GM19351 (cell line): ENCODE results near the gene DIS3L2.
"Not testable (repeated sequence)": the region's sequence is repeated elsewhere in the genome, so short reads cannot be mapped to it uniquely, and the experiment has no call there.

Source experiments
- ATAC-seq: cut with Tn5 transposase; IDR thresholded peaks from one replicate; pipeline ENCODE4 v1.9.1; 2021; ENCODE audit warnings: mild to moderate bottlenecking, moderate library complexity; ENCODE audit not compliant: unreplicated experiment

Gene DIS3L2

DNA sequence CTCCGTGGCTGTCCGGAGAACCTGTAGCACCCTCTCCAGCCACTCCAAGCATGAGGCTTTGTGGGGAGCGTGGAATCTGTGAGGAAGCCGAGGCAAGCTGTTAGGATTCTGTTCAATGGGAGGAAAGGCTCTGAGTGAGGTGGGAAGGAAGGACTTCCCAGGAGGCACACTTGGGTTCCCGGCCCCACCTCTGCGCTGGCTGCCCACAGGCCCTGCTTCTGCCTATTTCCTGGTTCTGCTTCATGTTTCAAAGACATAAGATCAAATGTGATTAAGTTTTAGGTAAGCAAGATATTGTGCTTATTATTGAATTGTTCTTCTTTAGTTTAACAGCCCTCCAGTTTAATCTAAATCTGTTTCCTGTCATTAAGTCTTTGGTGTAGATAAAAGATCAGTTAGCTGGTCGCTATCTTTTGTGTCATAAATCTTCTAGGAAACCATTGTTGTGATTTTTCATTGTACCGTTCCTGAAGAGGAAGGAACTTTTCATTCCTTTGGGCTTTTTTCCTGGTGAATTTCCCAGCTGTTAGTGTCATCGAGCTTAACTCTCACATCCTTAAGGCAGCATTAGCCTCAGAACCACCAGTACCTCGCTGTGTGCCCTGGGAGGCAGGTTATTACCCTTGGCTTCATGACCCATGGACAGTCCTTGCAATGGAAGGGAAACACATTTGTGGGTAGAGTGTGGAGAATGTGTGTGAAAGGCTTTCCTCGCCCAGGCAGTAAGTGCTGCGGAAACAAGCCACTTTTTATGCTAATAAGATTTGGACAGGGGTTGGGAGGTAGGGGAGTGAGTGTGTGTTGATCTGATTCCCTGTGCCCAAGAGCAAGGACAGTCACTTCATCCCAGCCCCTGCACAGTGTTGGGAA is 355.2 kb downstream of the DIS3L2 start:
- ATAC-seq: no peak

DNA sequence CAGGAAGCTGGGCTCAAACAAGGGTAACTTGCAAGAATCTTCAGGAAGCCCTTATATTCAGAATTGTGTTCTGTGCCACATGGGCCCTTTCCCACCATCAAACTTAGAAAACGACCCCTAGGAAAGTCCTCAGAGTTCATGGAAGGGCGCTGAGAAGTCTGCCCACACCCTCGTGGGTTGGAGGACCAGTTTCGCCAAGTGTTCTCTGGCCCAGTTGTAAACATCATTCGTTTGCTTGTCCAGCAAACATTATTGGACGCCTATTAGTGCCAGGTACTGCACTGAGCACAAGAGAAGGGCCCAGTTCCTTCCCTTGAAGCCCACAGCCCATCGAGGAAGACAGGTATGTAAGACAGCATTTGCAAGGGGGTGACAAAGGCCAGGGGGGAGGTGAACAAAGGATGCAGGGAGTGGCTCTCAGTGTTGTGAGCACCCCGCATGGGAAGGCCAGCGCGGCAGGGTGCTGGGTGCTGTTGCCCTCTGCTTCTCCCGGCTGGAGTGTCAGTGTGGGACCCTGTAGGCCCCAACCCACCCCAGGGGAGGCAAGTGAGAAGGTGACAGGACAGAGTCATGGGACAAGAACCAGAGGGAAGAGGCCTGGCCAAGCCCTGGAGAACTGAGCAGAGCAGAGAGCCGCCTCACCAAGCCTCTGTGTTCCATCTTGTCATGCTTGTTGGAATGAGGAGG is 356.8 kb downstream of the DIS3L2 start:
- no peak for ATAC-seq

DNA sequence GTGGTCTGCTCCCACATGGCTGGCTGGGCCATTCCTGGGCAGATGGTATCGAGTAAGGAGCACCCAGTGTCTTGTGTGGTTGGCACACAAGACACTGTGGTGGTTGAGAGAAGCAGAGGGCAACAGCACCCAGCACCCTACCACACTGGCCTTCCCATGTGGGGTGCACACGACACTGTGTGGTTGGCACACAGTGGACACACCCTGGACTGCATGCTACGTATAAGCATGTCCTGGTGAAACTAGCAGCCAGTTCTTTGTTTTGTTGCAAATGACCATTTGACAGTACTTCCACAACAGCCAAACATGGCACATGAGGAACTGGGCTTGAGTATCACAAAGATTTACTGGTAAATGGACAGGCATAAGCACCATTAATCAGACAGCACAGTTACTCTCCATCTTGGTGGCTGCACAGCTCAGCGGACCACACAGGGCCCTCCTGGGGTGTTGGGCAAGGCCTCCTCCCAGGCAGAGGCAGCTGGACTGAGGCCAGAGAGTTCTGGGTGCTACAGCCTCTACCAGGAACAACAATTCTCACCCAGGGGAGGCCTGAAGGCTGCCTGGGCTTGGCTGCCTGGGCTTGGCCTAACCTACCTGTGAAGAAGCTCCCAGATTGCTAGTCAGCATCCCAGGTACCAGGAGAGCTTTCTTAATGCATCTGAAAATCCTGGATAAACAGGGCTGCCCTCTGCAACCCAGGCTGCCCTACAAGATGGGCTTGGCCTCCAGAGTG is 357.7 kb downstream of the DIS3L2 start:
- ATAC-seq: no peak

DNA sequence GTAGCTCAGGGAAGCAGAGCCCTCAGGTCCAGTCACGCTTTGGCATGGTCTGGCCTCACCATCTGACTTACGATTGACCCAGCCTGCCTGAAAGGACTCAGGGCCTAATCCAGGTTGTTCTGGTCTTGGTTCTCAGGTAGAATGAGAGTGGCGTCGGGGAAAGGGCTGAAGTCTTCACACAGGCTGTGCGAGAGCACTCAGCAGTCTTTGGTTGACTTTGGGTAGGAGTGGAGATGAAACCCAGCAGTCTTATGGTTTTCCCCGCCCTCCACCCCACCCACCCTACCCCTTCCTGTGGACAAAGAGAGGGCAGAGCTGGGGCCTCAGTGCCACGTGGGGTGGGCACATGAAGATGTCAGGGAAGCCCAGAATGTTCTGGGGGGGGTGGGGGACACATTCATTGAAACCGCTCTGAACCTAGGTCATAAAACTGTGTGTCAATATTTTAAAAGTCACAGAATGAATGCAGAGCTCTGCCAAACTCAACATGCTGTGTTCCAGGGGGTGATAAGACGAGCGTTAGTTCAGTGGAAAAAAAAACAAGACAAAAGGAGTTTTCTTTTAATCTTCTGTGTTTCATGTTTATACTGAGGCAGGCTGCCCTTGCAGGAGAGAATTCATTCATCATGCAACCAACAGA is 358.4 kb downstream of the DIS3L2 start:
- ATAC-seq: no peak

DNA sequence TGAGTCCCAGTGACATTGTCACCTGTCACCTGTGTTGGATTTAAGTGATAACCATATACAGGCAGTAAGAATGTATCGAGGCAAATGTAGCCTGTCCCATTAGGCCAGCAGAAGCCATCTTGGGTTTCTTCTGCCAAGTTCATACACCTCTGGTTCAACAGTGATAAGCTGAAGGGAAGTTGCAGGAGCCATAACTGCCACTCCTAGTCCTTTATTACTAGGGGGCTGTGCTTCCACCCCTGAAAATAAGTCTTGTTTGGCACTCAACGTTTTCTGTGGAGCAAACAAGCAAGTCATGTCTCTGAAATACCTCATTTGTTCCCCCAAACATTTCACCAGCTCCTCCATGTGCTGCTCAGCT is 358.9 kb downstream of the DIS3L2 start:
- ATAC-seq: no peak

DNA sequence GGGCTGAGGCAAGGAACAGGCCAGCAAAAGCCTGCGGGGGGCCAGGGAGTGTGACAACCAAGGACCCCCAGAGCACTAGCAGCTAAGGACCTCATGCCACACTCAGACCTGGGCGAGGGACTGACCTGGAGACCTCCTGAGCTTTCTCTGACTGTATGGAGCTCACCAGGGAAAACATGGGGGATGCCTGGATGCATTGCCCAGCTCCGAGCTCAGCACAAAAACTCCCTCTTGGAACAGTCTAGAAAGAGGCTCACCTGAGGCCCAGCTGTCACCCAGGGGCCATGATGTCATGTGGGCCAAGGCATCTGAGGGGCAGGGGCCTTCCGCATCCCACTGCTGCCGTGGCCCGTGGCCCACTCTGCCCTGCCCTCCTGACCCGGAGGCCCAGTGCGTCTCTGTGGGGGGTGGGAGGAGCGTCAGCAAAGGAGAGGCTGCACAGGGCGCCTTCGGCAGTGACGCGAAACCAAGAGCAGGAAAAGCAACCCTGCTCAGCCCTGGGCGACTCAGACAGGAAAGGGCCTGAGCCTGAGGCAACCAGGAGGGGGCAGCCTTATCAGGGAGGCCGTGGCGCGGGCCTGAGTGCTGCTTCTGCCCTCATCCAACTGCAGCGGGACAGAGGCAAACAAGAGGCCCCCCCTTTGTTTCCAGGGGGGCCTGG is 359.8 kb downstream of the DIS3L2 start:
- ATAC-seq: no peak

DNA sequence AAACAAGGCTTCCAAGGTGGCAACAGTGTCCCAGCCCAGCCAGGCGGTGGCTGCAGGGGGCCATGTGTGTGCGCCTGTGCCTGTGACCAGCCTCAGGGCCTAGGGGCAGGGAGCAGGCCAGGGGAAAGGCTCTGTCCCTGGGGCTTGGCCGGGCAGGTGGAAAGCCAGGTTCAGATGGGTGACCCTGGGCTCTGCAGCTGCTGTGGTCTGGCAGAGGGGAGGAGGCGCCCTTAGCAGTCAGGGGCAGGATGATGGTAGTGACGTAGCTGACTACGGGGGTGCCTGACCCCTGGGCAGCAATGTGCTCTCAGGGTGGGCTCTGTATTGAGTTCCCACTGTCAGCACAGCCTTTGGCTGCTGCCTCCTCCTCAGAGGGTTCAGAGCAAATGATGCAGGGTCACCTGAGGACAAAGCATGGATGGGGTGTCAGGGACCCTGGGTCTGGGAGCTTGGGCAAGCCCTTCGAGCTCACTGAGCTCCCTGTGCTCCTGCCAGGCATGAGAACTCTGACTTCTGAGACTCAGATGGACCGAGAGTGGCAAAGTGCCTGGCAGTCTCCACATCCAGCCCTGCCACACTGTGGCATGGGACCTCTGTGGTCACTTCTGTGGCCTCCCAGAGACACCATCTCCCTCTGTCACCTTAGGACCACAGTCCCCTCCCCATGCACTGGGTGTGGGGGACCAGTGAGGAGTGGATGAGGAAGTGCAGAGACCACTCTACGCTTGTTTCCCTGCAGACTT is 360.5 kb downstream of the DIS3L2 start:
- ATAC-seq: no peak

DNA sequence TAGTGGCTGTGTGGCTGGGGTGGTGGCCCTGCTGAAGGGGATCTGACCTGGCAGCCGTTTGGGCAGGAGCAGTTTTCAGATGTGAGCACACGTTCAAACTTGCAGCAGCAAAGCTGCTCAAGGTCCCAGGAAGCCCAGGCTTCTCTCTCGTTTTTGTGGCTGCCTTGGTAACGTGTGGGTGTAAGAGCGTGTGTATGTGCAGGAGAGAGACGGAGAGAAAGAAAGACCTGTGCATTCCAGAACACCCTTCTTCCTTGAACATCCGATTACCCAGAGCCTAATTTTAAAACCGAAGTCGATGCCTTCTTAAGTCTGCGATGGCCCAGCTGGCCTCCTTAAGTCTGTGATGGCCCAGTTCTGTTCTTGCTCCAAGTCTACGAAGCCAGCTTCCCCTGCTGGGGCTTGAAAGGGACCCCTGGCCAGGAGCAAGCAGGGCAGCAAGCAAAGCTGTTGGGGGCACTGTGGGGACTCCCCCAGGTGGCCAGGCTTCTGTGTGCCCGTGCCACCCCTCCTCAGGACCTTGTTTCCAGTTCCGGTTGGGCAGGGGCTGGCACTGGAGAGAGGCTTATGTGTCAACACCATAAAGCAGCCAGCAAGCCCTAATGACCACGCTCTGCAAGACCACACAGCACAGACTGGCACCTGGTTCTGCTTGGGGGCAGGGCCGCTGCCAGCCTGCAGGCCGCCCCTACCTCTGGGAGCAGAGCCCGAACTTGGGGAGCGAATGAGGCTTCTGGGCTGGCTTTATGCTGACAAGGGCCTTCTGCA is 361.2 kb downstream of the DIS3L2 start:
- ATAC-seq: no peak

DNA sequence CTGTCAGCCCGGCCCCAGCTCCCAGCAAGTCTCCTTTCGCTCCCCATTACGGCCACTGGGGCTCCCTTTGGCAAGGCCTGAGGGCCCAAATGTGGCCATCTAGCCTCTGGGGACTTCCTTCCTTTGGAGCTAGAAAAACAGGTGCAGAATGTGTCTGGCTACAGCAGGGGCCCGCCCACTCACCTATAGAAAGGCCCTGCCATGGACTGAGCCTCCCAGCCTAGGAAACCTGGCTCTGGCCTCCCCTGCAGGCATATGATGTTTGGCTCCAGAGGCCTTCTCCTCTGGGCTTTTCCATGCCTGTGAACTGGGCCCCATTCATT is 361.8 kb downstream of the DIS3L2 start:
- ATAC-seq: no peak

DNA sequence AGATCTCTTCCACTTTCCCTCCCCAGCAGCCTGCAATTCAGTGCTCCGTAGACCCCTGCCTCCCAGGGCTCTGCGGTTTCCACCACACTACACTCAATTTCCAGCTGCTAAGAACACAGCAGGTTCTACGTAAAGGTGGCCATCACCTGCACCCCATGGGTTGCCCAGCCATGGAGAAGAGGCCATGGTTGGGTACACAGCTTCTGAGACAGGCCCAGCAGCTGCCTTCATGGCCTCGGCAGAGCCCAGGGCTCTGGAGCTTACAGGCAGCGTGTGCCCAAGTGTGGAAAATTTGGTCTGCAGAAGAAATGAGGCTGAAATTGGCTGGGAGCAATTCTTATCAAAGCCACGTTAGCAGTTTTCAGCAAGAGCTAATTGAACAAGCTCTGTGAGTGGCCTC is 362.5 kb downstream of the DIS3L2 start:
- not testable (repeated sequence) for ATAC-seq

DNA sequence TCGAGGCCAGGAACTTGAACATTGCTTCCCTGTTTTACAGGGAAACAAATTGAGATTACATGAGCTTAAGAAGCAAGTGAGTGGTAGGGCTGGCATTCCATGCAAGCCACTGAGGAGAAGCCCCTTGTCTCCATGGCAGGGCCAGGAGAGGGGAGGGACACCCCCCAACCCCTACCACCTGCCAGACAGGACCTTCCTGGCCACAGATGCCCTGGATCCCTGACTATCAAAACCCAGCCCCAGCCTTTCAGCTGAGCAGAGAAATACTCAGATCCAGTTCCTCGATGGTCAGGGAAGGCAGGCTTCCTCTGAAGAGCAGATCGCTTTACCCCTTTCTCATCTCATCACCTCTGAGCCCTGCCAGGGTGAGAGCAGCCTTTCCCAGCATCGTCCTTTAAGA is 363.3 kb downstream of the DIS3L2 start:
- no peak for ATAC-seq

DNA sequence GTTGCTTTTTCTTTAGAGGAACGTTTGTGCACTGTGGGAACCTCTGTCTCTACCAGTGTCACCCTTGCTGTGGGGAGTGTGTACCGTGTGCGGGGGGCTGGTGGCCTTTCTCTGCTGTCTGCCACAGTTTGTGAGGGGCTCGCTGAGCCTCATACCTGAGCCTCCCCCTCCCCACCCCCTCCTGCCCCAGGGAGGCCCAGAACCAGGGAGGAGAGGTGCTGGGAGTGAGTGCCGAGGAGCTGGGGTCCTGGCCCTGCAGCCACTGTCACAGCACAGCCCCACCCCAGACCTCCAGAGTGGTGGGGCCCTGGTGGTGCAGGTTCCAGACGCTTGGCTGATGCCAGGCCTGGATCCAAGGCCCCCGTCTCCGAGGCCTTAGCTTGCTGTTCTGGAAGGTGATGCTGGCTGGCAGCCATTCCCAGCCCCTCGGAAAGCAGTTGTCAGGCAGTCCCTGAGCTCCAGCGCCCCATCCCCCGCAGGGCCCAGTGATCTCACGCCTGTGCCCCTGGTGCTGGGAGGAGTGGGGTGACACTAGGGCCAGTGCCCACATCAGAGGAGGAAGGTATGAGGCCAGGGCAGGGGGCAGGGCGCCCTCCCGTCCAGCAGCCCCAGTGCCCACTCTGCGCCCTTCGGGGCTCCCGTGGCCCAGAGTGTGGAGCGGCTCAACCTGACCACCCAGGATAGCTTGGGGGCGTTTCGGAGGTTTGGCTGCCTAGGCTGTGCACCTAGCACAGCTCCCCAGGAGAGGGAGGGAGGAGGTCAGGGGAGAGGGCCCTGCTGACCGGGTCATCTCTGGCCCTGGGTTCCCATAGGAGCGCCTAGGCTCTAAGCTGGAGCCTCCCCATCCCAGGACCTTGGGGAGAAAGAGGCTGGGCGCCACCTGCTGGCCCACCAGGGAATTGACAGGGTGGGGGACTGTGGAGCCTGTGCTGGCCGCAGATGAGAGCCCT is 364.1 kb downstream of the DIS3L2 start:
- peak; percentile 56 for ATAC-seq

DNA sequence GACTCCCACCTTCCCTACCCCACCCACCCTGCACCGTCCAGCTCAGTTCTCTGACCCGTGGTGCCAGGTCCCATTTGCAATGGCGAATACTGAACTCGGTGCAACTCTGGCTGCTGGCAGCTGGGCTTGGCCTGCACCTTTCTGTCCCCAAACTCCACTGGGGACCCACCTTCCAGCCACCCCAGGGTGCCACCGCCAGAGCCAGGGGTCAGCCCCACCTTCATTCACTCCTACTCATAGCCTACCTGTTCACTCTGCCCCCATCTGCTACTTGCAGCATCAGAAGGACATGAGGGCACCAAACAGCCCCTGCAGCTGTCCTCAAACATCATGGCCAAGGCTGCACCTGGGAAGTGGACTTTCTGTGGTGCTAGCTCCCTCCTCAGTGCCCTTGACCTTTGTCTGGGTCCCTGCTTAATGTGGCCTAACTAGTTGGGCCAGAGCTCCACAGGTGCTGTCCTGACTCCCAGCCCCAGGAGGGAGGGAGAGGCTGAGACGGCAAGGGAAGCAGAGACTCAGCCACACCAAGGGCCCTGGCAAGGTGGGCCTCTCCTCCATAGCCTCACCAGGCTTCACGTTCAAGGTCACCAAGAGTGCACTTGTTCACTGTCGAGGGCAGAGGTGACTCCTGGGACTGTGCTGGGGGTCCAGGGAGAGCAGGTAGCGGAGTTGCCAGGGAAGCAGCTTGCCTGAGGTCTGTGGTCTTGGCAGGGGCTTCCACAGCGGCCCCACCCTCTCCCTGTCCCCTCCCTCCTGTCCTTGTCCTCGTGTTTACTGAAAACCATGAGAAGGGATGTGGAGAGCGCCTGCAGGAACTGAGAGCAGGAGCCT is 365.0 kb downstream of the DIS3L2 start:
- ATAC-seq: not testable (repeated sequence)

DNA sequence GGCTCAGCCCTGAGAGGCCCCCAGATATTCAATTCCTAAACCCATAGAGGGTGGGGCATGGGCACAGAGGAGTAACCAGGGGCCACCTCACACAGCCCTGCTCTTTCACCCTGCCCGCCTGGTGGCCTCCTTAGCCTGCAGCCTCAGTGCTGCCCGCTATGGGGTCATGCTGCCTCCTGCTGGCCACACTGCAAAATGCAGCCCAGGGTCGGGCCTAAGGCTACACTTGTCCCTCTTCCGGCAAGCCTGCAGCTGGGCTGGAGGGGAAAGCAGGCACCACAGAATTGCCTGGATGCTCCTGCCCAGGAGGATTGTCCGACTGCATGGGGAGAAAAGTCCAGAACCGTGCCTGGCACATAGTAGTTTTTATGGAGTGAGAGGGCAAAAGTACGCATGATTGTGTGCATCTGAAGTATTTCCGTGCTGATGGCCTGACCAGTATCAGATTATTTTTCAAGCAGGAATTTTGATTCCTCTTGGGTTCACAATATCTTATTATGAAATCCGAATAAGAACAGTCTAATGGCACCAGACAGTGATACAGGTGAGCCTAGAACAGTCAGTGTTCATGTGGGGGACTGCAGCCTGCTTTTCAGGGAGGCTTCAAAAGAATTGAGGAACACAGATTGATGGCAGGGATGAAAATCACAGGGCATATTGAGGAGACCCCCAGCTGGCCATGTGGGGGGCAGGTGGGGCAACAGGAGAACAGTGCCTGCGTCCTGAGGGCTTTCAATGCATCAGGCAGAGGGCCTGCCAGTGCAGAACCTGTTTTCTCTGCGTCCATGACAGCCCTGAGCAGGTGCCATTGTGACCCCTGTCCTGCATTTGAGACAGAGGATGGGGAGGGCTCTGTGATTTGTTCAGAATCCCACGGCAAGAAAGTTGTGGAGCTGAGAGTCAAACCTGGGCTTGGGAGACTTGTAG is 365.9 kb downstream of the DIS3L2 start:
- peak; percentile 73 for ATAC-seq

DNA sequence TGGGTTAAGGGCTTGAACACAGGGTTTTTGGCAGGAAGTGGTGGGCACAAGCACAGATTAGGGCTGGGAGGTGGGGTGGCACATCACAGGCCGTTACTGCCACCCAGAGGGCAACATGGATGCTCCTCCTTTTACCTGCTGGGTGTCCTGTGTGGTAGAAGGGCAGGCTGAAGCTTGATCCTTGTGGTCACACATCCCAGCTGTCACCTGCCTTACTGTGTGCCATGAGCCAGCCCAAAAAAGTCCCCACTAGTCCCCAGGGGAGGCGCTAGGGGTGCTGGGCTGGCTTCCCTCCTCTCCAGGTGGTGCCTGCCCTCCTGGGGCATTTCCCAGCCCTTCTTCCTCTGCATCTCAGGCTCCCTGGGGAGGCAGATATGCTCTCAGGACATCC is 366.5 kb downstream of the DIS3L2 start:
- ATAC-seq: no peak
